Measurements from ENCODE around the gene EPB41L4A. TPM values are rescaled to one million over a fixed set of nuclear protein-coding genes. Genes with fewer than 3 reads are reported as not detected.
"Not testable (repeated sequence)": the region's sequence is repeated elsewhere in the genome, so short reads cannot be mapped to it uniquely, and the experiment has no call there.

The EPB41L4A gene
- total and polyA plus RNA-seq, 2 donors (not counting 1 experiment from before 2014, with no cell fraction given): 0.23 to 0.50 TPM

- Histone ChIP-seq H3K9me3 (ENCODE audit: control insufficient read depth, insufficient read depth, low read depth, low read length) (no peaks in the 10 kb centered on the region), H3K36me3 (ENCODE audit: control insufficient read depth, insufficient read depth, low read length) (no peaks in the 10 kb centered on the region), H2AFZ (ENCODE audit: low read length) (no peak overlapping the region), H4K20me1 (ENCODE audit: control insufficient read depth, extremely low read depth, insufficient read depth, low read length) (no peaks in the 10 kb centered on the region), H3K9ac (ENCODE audit: insufficient read depth, low read length) (no peak overlapping the region), H3K4me3 (replicated peaks in 1 of 4; ENCODE audit: control extremely low read depth in 1 of 4, insufficient read depth in 1 of 4, low read depth in 3 of 4, low read length in 4 of 4) (no peak overlapping the region), H3K27ac (ENCODE audit: insufficient read depth, low read length) (no peak overlapping the region), H3K4me1 (ENCODE audit: control insufficient read depth, extremely low read depth, insufficient read depth, low read length) (no peaks in the 10 kb centered on the region), H3K27me3 (ENCODE audit: control insufficient read depth, insufficient read depth, low read length) (no peaks in the 10 kb centered on the region), H3K4me2 (ENCODE audit: extremely low read depth, insufficient read depth, low read length) (no peak overlapping the region), H3K79me2 (ENCODE audit: control insufficient read depth, insufficient read depth, low read length) (no peaks in the 10 kb centered on the region)
- TF ChIP-seq, protein P1, sequence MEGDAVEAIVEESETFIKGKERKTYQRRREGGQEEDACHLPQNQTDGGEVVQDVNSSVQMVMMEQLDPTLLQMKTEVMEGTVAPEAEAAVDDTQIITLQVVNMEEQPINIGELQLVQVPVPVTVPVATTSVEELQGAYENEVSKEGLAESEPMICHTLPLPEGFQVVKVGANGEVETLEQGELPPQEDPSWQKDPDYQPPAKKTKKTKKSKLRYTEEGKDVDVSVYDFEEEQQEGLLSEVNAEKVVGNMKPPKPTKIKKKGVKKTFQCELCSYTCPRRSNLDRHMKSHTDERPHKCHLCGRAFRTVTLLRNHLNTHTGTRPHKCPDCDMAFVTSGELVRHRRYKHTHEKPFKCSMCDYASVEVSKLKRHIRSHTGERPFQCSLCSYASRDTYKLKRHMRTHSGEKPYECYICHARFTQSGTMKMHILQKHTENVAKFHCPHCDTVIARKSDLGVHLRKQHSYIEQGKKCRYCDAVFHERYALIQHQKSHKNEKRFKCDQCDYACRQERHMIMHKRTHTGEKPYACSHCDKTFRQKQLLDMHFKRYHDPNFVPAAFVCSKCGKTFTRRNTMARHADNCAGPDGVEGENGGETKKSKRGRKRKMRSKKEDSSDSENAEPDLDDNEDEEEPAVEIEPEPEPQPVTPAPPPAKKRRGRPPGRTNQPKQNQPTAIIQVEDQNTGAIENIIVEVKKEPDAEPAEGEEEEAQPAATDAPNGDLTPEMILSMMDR (conservative IDR thresholded peaks at IDR 0.05 in 1 of 2, IDR thresholded peaks at IDR 0.05 in 1 of 2; ENCODE audit: low read depth in 1 of 2, low read length in 2 of 2): no peak
- TF ChIP-seq EZH2 (IDR thresholded peaks at IDR 0.05; ENCODE audit: low read length, missing control alignments): no peak
- no peak for DNase-seq (ENCODE audit: low read depth in 2 of 2)
Measured at GRCh38 chr5:112445626-112446350, 26.7 kb upstream of the EPB41L4A start.

- H3K27me3 ChIP-seq (ENCODE audit: control insufficient read depth, insufficient read depth, low read length); H3K9me3 ChIP-seq (ENCODE audit: control insufficient read depth, insufficient read depth, low read depth, low read length); H3K4me3 ChIP-seq (replicated peaks in 1 of 4; ENCODE audit: control extremely low read depth in 1 of 4, insufficient read depth in 1 of 4, low read depth in 3 of 4, low read length in 4 of 4); H3K27ac ChIP-seq (ENCODE audit: insufficient read depth, low read length); H3K9ac ChIP-seq (ENCODE audit: insufficient read depth, low read length); H3K4me1 ChIP-seq (ENCODE audit: control insufficient read depth, extremely low read depth, insufficient read depth, low read length); H3K4me2 ChIP-seq (ENCODE audit: extremely low read depth, insufficient read depth, low read length); DNase-seq (ENCODE audit: low read depth in 2 of 2); H3K79me2 ChIP-seq (ENCODE audit: control insufficient read depth, insufficient read depth, low read length); H3K36me3 ChIP-seq (ENCODE audit: control insufficient read depth, insufficient read depth, low read length); H2AFZ ChIP-seq (ENCODE audit: low read length); H4K20me1 ChIP-seq (ENCODE audit: control insufficient read depth, extremely low read depth, insufficient read depth, low read length): not testable (repeated sequence)
Measured at GRCh38 chr5:112443932-112444331, 24.9 kb upstream of the EPB41L4A start.

GRCh38 chr5:112440031-112440430 lies 21.0 kb upstream of the EPB41L4A start:
- H3K27ac ChIP-seq (ENCODE audit: insufficient read depth, low read length): no peak overlapping the region
- no peaks in the 10 kb centered on the region for H4K20me1 ChIP-seq (ENCODE audit: control insufficient read depth, extremely low read depth, insufficient read depth, low read length)
- H3K4me3 ChIP-seq (replicated peaks in 1 of 4; ENCODE audit: control extremely low read depth in 1 of 4, insufficient read depth in 1 of 4, low read depth in 3 of 4, low read length in 4 of 4): no peak overlapping the region
- H3K4me2 ChIP-seq (ENCODE audit: extremely low read depth, insufficient read depth, low read length): no peak overlapping the region
- H3K9me3 ChIP-seq (ENCODE audit: control insufficient read depth, insufficient read depth, low read depth, low read length): no peaks in the 10 kb centered on the region
- no peaks in the 10 kb centered on the region for H3K36me3 ChIP-seq (ENCODE audit: control insufficient read depth, insufficient read depth, low read length)
- H2AFZ ChIP-seq (ENCODE audit: low read length): no peak overlapping the region
- H3K9ac ChIP-seq (ENCODE audit: insufficient read depth, low read length): no peak overlapping the region
- H3K79me2 ChIP-seq (ENCODE audit: control insufficient read depth, insufficient read depth, low read length): no peaks in the 10 kb centered on the region
- DNase-seq (ENCODE audit: low read depth in 2 of 2): no peak
- no peaks in the 10 kb centered on the region for H3K4me1 ChIP-seq (ENCODE audit: control insufficient read depth, extremely low read depth, insufficient read depth, low read length)
- no peak for TF ChIP-seq EZH2 (IDR thresholded peaks at IDR 0.05; ENCODE audit: low read length, missing control alignments)
- TF ChIP-seq, protein P1 (conservative IDR thresholded peaks at IDR 0.05 in 1 of 2, IDR thresholded peaks at IDR 0.05 in 1 of 2; ENCODE audit: low read depth in 1 of 2, low read length in 2 of 2): no peak
- H3K27me3 ChIP-seq (ENCODE audit: control insufficient read depth, insufficient read depth, low read length): no peaks in the 10 kb centered on the region

Data from fibroblast of lung (primary cell).